ENCODE measurements around the gene OR10A6.

DNA sequence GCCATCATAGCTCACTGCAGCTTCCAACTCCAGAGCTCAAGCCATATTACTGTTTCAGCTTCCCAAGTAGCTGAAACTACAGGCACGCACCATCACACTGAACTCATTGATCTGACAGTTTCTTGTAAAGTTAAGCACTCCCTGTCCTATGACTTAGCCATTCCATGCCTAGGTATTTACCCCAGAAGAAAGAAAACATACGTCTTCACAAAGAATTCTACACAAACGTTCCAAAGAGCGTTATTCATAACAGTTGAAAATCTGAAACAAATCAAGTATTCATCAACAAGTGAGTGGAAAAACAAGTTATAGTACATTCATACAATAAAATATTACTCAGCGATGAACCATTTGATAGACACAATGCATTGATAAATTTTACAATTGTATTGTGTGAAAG is 41.9 kb upstream of the OR10A6 start:
- TF ChIP-seq, protein P1, sequence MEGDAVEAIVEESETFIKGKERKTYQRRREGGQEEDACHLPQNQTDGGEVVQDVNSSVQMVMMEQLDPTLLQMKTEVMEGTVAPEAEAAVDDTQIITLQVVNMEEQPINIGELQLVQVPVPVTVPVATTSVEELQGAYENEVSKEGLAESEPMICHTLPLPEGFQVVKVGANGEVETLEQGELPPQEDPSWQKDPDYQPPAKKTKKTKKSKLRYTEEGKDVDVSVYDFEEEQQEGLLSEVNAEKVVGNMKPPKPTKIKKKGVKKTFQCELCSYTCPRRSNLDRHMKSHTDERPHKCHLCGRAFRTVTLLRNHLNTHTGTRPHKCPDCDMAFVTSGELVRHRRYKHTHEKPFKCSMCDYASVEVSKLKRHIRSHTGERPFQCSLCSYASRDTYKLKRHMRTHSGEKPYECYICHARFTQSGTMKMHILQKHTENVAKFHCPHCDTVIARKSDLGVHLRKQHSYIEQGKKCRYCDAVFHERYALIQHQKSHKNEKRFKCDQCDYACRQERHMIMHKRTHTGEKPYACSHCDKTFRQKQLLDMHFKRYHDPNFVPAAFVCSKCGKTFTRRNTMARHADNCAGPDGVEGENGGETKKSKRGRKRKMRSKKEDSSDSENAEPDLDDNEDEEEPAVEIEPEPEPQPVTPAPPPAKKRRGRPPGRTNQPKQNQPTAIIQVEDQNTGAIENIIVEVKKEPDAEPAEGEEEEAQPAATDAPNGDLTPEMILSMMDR (IDR thresholded peaks at IDR 0.05): no peak
- no peak for TF ChIP-seq POLR2AphosphoS2 (conservative IDR thresholded peaks at IDR 0.05; ENCODE audit: low read length)
- no peak for TF ChIP-seq CEBPB (IDR thresholded peaks at IDR 0.05)
- TF ChIP-seq, protein P2, sequence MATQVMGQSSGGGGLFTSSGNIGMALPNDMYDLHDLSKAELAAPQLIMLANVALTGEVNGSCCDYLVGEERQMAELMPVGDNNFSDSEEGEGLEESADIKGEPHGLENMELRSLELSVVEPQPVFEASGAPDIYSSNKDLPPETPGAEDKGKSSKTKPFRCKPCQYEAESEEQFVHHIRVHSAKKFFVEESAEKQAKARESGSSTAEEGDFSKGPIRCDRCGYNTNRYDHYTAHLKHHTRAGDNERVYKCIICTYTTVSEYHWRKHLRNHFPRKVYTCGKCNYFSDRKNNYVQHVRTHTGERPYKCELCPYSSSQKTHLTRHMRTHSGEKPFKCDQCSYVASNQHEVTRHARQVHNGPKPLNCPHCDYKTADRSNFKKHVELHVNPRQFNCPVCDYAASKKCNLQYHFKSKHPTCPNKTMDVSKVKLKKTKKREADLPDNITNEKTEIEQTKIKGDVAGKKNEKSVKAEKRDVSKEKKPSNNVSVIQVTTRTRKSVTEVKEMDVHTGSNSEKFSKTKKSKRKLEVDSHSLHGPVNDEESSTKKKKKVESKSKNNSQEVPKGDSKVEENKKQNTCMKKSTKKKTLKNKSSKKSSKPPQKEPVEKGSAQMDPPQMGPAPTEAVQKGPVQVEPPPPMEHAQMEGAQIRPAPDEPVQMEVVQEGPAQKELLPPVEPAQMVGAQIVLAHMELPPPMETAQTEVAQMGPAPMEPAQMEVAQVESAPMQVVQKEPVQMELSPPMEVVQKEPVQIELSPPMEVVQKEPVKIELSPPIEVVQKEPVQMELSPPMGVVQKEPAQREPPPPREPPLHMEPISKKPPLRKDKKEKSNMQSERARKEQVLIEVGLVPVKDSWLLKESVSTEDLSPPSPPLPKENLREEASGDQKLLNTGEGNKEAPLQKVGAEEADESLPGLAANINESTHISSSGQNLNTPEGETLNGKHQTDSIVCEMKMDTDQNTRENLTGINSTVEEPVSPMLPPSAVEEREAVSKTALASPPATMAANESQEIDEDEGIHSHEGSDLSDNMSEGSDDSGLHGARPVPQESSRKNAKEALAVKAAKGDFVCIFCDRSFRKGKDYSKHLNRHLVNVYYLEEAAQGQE (IDR thresholded peaks at IDR 0.05): no peak
- no peak for TF ChIP-seq MAFK (IDR thresholded peaks at IDR 0.05; ENCODE audit: partially characterized antibody)
- TF ChIP-seq RFX5 (IDR thresholded peaks at IDR 0.05): no peak
- no peak for TF ChIP-seq CHD4 (IDR thresholded peaks at IDR 0.05; ENCODE audit: borderline replicate concordance)
- no peak for TF ChIP-seq EHMT2 (IDR thresholded peaks at IDR 0.05; ENCODE audit: low read depth)
- TF ChIP-seq POLR2A (IDR thresholded peaks at IDR 0.05; ENCODE audit: low read length): no peak
